HUES6 (cell line): ENCODE measurements around the gene SLC34A2.

ENCODE experiments used
- H3K27ac ChIP-seq: 2 replicates; pipeline ENCODE4 v1.7.0; 2013; ENCODE audit warnings: low read depth, mild to moderate bottlenecking, low read length, inconsistent platforms
- H3K27me3 ChIP-seq: 2 replicates; pipeline ENCODE4 v1.6.1; 2013; ENCODE audit warnings: low read length; ENCODE audit not compliant: control insufficient read depth, insufficient read depth
- H3K36me3 ChIP-seq: 2 replicates; pipeline ENCODE4 v1.6.1; 2013; ENCODE audit warnings: low read length; ENCODE audit not compliant: control insufficient read depth, insufficient read depth
- H3K4me1 ChIP-seq: 2 replicates; pipeline ENCODE4 v1.6.1; 2013; ENCODE audit warnings: low read length; ENCODE audit not compliant: control insufficient read depth, insufficient read depth
- H3K4me3 ChIP-seq: 2 replicates; pipeline ENCODE4 v1.5.1; 2013; ENCODE audit warnings: low read depth, low read length
- H3K9ac ChIP-seq: one replicate; pipeline ENCODE4 v1.6.1; 2013; ENCODE audit warnings: mild to moderate bottlenecking, low read length
- H3K9me3 ChIP-seq: 2 replicates; pipeline ENCODE4 v1.6.1; 2013; ENCODE audit warnings: low read depth, low read length; ENCODE audit not compliant: control insufficient read depth, insufficient read depth

Gene SLC34A2

DNA sequence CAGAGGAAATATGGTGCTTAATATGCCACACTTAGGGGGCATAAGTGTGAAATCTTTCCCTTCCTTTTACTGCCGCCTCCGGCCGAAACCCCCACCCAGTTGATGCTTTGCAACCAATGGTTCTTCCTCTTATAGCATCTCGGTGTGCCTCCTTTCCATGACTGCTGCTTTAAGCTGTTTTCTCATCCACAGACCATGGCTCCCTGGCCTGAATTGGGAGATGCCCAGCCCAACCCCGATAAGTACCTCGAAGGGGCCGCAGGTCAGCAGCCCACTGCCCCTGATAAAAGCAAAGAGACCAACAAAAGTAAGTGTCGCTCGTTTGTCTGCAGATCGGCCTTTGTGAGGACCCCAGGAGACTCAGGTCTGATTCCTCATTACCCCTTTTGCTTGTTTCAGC lies 6.7 kb downstream of the SLC34A2 start:
- peaks cover 10% of the 10 kb centered on the region; the same call in 1 of the 2 replicates for H3K27me3 ChIP-seq
- no peak overlapping the region for H3K4me3 ChIP-seq
- H3K4me1 ChIP-seq, result peaks cover 12% of the 10 kb centered on the region
- H3K27ac ChIP-seq, result no peak overlapping the region
- no peaks in the 10 kb centered on the region for H3K36me3 ChIP-seq
- no peaks in the 10 kb centered on the region for H3K9me3 ChIP-seq
- H3K9ac ChIP-seq, result no peak overlapping the region

DNA sequence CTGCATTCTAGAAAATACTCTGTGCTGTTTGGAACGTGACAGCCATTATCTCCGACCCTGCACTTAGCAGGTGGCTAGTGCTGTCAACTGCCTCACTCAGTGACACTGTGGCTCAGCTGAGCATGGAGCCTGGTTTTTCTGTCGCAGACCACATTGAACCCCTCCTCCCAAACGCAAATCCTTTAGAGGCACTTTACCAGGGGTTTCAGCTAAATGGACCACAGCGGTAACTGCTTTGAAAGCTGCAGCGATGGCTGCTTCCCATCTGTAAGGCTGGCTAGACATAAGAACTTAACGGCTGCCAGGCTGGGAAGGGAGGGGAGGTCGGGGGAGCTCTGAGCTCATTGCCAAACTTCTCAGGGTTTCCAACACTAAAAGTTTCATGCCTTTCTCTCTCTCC lies 8.1 kb downstream of the SLC34A2 start:
- H3K4me3 ChIP-seq, result no peak overlapping the region
- no peaks in the 10 kb centered on the region; the same call in 1 of the 2 replicates for H3K27me3 ChIP-seq
- H3K9me3 ChIP-seq, result no peaks in the 10 kb centered on the region
- H3K27ac ChIP-seq, result no peak overlapping the region
- H3K4me1 ChIP-seq, result peaks cover 18% of the 10 kb centered on the region
- H3K9ac ChIP-seq, result no peak overlapping the region
- no peaks in the 10 kb centered on the region for H3K36me3 ChIP-seq

DNA sequence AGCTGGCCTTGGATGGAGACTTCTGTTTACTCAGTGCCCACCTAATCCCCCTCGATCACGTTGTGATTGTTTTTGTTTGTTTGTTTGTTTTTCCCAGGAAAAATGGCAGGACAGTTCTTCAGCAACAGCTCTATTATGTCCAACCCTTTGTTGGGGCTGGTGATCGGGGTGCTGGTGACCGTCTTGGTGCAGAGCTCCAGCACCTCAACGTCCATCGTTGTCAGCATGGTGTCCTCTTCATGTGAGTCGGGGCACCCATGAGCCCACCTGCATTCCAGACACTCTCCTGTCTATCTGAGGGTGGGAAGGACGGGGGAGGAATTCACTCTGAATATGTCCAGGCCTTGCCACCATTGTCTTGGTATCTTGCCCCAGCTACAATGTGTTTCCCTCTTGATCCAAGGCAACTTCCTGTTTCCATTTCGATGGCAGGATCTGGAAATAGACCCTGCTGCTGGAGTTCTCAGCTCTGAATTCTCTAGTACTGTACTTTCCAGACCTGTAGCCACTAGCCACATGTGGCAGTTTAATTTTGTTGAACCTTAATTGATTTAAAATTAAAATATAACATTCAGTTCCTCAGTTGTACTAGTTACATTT lies 10.5 kb downstream of the SLC34A2 start:
- H3K9ac ChIP-seq, result no peak overlapping the region
- H3K4me3 ChIP-seq, result no peak overlapping the region
- no peaks in the 10 kb centered on the region for H3K9me3 ChIP-seq
- H3K27ac ChIP-seq, result no peak overlapping the region
- H3K27me3 ChIP-seq, result no peaks in the 10 kb centered on the region; the same call in 1 of the 2 replicates
- H3K4me1 ChIP-seq, result peaks cover 18% of the 10 kb centered on the region
- H3K36me3 ChIP-seq, result no peaks in the 10 kb centered on the region

DNA sequence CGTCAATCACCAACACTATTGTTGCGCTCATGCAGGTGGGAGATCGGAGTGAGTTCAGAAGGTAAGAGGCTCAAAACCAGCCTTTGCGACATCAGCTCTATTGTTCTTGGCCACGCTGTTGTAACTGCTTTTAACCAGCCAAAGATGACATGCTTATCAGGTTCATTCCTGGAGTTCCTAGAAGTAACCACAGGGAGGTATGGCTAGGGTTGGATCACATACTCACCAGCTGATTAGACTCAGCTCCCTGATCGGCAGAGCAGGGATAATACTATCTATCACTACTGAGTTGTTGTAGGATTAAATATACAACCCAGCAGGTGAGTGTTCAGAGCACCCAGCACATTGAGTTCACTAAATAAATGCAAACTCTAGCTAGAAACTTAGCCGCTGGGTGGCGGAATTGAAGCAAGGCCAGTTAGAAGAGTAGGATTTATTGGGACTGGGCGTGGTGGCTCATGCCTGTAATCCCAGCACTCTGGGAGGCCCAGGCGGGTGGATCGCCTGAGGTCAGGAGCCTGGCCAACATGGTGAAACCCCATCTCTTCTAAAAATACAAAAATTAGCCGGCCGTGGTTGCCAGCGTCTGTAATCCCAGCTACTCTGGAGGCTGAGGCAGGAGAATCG lies 12.4 kb downstream of the SLC34A2 start:
- Histone ChIP-seq H3K27me3 (no peaks in the 10 kb centered on the region; the same call in 1 of the 2 replicates), H3K27ac (no peak overlapping the region), H3K4me1 (peaks cover 18% of the 10 kb centered on the region), H3K36me3 (no peaks in the 10 kb centered on the region), H3K9me3 (no peaks in the 10 kb centered on the region), H3K9ac (no peak overlapping the region), H3K4me3 (no peak overlapping the region)

DNA sequence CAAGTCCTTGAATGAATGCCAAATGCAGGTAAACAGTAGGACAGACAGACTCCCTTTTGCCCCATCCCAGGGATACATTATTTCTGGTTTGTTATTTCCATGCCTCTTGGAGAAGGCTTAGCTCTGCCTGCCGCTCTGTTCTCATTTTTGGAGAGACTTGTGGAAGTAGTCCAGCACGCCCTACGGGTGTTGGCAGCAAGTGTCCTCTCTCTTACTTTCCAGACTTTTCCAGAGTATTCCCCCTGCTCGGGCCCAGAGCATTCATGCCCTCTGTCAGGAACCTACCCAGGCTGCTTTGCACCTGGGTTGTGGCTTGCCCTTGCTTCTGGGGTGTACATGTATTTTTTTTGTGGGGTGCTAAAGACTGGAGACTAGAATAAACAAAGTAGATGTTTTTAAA lies 15.3 kb downstream of the SLC34A2 start:
- peaks cover 6% of the 10 kb centered on the region; the same call in 1 of the 2 replicates for H3K4me1 ChIP-seq
- no peaks in the 10 kb centered on the region for H3K27me3 ChIP-seq
- H3K27ac ChIP-seq, result no peak overlapping the region
- H3K9ac ChIP-seq, result no peak overlapping the region
- no peak overlapping the region for H3K4me3 ChIP-seq
- H3K36me3 ChIP-seq, result no peaks in the 10 kb centered on the region
- no peaks in the 10 kb centered on the region for H3K9me3 ChIP-seq

DNA sequence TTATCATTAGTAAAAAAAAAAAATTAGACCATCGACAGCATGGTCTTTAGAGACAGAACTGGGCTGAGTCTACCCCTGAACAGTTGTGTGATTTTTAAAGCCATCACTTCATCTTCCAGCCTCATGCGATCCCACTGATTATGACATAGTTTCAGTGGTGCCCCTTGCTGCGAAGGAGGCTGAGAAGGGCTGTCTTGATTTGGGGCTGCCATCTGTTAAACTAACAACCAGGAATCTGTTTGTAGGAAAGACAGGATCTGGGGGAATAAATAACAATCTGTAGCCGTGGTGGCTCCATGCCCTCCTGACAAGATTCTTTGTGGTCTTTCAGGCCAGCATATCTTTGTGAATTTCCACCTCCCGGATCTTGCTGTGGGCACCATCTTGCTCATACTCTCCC lies 17.1 kb downstream of the SLC34A2 start:
- no peak overlapping the region for H3K27ac ChIP-seq
- peaks cover 3% of the 10 kb centered on the region; the same call in 1 of the 2 replicates for H3K4me1 ChIP-seq
- no peak overlapping the region for H3K9ac ChIP-seq
- H3K27me3 ChIP-seq, result no peaks in the 10 kb centered on the region
- no peaks in the 10 kb centered on the region for H3K36me3 ChIP-seq
- no peaks in the 10 kb centered on the region for H3K9me3 ChIP-seq
- H3K4me3 ChIP-seq, result no peak overlapping the region

DNA sequence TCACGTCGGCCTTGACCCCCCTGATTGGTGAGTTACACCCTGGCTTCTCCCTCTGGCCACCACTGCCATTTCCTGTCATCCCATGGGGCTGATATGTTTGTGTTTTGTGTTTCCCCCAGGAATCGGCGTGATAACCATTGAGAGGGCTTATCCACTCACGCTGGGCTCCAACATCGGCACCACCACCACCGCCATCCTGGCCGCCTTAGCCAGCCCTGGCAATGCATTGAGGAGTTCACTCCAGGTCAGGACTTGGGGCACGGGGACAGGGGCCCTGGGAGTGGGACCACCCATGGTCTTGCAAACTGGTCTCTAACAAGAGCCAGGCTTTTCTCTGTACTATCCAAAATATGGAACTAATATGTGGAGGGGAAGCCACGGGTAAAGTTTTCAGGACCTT lies 18.7 kb downstream of the SLC34A2 start:
- H3K27ac ChIP-seq, result no peak overlapping the region
- H3K9ac ChIP-seq, result no peak overlapping the region
- H3K9me3 ChIP-seq, result no peaks in the 10 kb centered on the region
- H3K4me1 ChIP-seq, result no peaks in the 10 kb centered on the region
- H3K36me3 ChIP-seq, result no peaks in the 10 kb centered on the region
- no peak overlapping the region for H3K4me3 ChIP-seq
- H3K27me3 ChIP-seq, result no peaks in the 10 kb centered on the region

DNA sequence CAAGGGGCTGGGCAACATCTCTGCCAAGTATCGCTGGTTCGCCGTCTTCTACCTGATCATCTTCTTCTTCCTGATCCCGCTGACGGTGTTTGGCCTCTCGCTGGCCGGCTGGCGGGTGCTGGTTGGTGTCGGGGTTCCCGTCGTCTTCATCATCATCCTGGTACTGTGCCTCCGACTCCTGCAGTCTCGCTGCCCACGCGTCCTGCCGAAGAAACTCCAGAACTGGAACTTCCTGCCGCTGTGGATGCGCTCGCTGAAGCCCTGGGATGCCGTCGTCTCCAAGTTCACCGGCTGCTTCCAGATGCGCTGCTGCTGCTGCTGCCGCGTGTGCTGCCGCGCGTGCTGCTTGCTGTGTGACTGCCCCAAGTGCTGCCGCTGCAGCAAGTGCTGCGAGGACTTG lies 20.6 kb downstream of the SLC34A2 start:
- H3K9me3 ChIP-seq, result no peaks in the 10 kb centered on the region
- H3K9ac ChIP-seq, result no peak overlapping the region
- no peaks in the 10 kb centered on the region for H3K4me1 ChIP-seq
- H3K4me3 ChIP-seq, result no peak overlapping the region
- no peaks in the 10 kb centered on the region for H3K36me3 ChIP-seq
- H3K27ac ChIP-seq, result no peak overlapping the region
- no peaks in the 10 kb centered on the region for H3K27me3 ChIP-seq

DNA sequence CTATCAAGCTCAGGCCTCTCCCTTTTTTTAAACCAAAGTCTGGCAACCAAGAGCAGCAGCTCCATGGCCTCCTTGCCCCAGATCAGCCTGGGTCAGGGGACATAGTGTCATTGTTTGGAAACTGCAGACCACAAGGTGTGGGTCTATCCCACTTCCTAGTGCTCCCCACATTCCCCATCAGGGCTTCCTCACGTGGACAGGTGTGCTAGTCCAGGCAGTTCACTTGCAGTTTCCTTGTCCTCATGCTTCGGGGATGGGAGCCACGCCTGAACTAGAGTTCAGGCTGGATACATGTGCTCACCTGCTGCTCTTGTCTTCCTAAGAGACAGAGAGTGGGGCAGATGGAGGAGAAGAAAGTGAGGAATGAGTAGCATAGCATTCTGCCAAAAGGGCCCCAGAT lies 21.5 kb downstream of the SLC34A2 start:
- H3K9me3 ChIP-seq, result 0 out of 2 replicates have a peak, but pooled peaks cover under 1% of the 10 kb centered on the region
- H3K4me3 ChIP-seq, result no peak overlapping the region
- H3K4me1 ChIP-seq, result no peaks in the 10 kb centered on the region
- no peaks in the 10 kb centered on the region for H3K27me3 ChIP-seq
- H3K36me3 ChIP-seq, result no peaks in the 10 kb centered on the region
- no peak overlapping the region for H3K9ac ChIP-seq
- H3K27ac ChIP-seq, result no peak overlapping the region

DNA sequence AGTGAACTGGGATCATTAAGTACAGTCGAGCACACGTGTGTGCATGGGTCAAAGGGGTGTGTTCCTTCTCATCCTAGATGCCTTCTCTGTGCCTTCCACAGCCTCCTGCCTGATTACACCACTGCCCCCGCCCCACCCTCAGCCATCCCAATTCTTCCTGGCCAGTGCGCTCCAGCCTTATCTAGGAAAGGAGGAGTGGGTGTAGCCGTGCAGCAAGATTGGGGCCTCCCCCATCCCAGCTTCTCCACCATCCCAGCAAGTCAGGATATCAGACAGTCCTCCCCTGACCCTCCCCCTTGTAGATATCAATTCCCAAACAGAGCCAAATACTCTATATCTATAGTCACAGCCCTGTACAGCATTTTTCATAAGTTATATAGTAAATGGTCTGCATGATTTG lies 22.3 kb downstream of the SLC34A2 start:
- Histone ChIP-seq H3K36me3 (no peaks in the 10 kb centered on the region), H3K27ac (no peak overlapping the region), H3K9me3 (0 out of 2 replicates have a peak, but pooled peaks cover 3% of the 10 kb centered on the region), H3K4me3 (no peak overlapping the region), H3K4me1 (no peaks in the 10 kb centered on the region), H3K9ac (no peak overlapping the region), H3K27me3 (no peaks in the 10 kb centered on the region)

DNA sequence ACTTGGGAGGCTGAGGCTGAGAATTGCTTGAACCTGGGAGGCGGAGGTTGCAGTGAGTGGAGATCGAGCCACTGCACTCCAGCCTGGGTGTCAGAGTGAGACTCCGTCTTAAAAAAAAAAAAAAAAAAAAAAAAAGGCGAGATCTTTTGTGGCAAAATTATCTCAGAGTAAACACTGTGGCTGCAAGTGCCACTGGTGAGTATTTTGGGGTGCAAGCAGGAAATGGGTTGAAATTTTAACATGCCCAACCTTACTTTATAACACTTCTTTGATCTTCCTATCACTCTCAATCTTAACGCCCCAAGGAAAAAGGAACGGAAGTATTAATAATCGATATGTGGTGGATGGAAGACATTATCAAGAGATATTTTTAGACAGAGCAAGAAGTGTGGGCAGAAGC lies 32.1 kb downstream of the SLC34A2 start:
- Histone ChIP-seq H3K36me3 (no peaks in the 10 kb centered on the region), H3K27me3 (no peaks in the 10 kb centered on the region), H3K4me1 (no peaks in the 10 kb centered on the region), H3K9ac (no peak overlapping the region), H3K4me3 (no peak overlapping the region), H3K9me3 (peaks cover 17% of the 10 kb centered on the region), H3K27ac (no peak overlapping the region)
